HCT116 (cell line): ENCODE data around the gene RPUSD3. TPM values are rescaled to one million over a fixed set of nuclear protein-coding genes. Genes with fewer than 3 reads are reported as not detected.
"Not testable (repeated sequence)": the region's sequence is repeated elsewhere in the genome, so short reads cannot be mapped to it uniquely, and the experiment has no call there.

Experiments used
- ATAC-seq: fragments of 200-7000 bp; cut with Tn5 transposase; 2 replicates; pipeline ENCODE4 v1.9.1; 2020; ENCODE audit warnings: mild to moderate bottlenecking, moderate library complexity
- BruUV-seq: library from RNA; stranded (reverse); fragments of 400-500 nt; replicated peaks from 2 replicates; lab custom pipeline; 2021; lab: Mats Ljungman, UMichigan
- CTCF ChIA-PET: fragments of 300-600 bp; sonication (Branson Sonifier 250); formaldehyde crosslinking; loops from one replicate; lab custom pipeline; 2021; ENCODE audit warnings: antibody characterized with exemption; lab: Charles Lee
- POLR2A ChIA-PET: fragments of 300-600, 350-600 bp; sonication (Branson Sonifier 250); formaldehyde crosslinking; loops from one replicate; lab custom pipeline; 2021; ENCODE audit warnings: antibody characterized with exemption; lab: Charles Lee
- RAD21 ChIA-PET, 2 experiments: fragments of 300-600 bp; sonication (Branson Sonifier 250); formaldehyde crosslinking; loops; one replicate each; lab custom pipeline; 2023; ENCODE audit warnings: low total read pairs in 2 of 2; ENCODE audit not compliant: uncharacterized antibody in 2 of 2, unreplicated experiment in 2 of 2, low non-redundant PET in 1 of 2; lab: Charles Lee
- DNase-seq: peaks from one replicate; pipeline ENCODE4 v3.0.0-alpha.2; 2010; ENCODE audit warnings: low read depth, low spot score
- H2AFZ ChIP-seq: fragments of 200-600 bp; shearing (Covaris generic), sonication (generic); 2 replicates; pipeline ENCODE4 v1.6.1; 2017; ENCODE audit warnings: low read depth, mixed run types, mixed read lengths, antibody characterized with exemption, low read length; ENCODE audit not compliant: poor library complexity, severe bottlenecking
- H3K27ac ChIP-seq: 2 replicates; pipeline ENCODE4 v1.5.1; 2012; ENCODE audit warnings: low read depth, low read length
- H3K27me3 ChIP-seq: fragments of 200-600 bp; sonication (generic); 2 replicates; pipeline ENCODE4 v1.6.1; 2016; ENCODE audit warnings: mixed run types, low read length, mixed read lengths; ENCODE audit not compliant: insufficient read depth
- H3K36me3 ChIP-seq, 2 experiments: fragments of 200-500 bp in 1 of 2; fragments of 200-600 bp in 1 of 2; sonication (Bioruptor generic) in 1 of 2; sonication (generic) in 1 of 2; 2 replicates each; pipeline versions ENCODE4 v1.5.1 to v1.6.1; 2014 to 2016; ENCODE audit warnings: low read length in 2 of 2, inconsistent platforms in 1 of 2, mixed read lengths in 1 of 2, mixed run types in 1 of 2; ENCODE audit not compliant: insufficient read depth in 2 of 2, control insufficient read depth in 1 of 2
- H3K4me1 ChIP-seq, 2 experiments: fragments of 200-600 bp in 1 of 2; sonication (generic) in 1 of 2; 2 replicates each; pipeline versions ENCODE4 v1.5.1 to v1.6.1; 2012 to 2017; ENCODE audit warnings: low read length in 2 of 2, inconsistent platforms in 1 of 2, mild to moderate bottlenecking in 1 of 2, mixed read lengths in 1 of 2, mixed run types in 1 of 2, moderate library complexity in 1 of 2; ENCODE audit not compliant: insufficient read depth in 2 of 2, control insufficient read depth in 1 of 2
- H3K4me2 ChIP-seq: fragments of 200-600 bp; sonication (generic); 2 replicates; pipeline ENCODE4 v1.6.1; 2017; ENCODE audit warnings: mixed run types, low read length, mixed read lengths
- H3K4me3 ChIP-seq, 2 experiments: fragments of 200-600 bp in 1 of 2; sonication (generic) in 1 of 2; replicated peaks in 1 of 2; 2 replicates each; pipeline ENCODE4 v1.5.1; 2011 to 2016; ENCODE audit warnings: low read length in 2 of 2, control low read depth in 1 of 2, low read depth in 1 of 2, mild to moderate bottlenecking in 1 of 2, mixed read lengths in 1 of 2, mixed run types in 1 of 2
- H3K79me2 ChIP-seq: fragments of 200-600 bp; sonication (generic); 2 replicates; pipeline ENCODE4 v1.6.1; 2017; ENCODE audit warnings: mild to moderate bottlenecking, mixed run types, low read length, moderate library complexity, mixed read lengths; ENCODE audit not compliant: insufficient read depth
- H3K9ac ChIP-seq: fragments of 200-600 bp; sonication (generic); 2 replicates; pipeline ENCODE4 v1.6.1; 2016; ENCODE audit warnings: low read length, mixed read lengths
- H3K9me2 ChIP-seq: fragments of 200-600 bp; sonication (generic), shearing (Covaris generic); 2 replicates; pipeline ENCODE4 v1.6.1; 2017; ENCODE audit warnings: mixed run types, mild to moderate bottlenecking, moderate library complexity; ENCODE audit not compliant: insufficient read depth
- H3K9me3 ChIP-seq, 2 experiments: fragments of 200-500 bp in 1 of 2; fragments of 200-600 bp in 1 of 2; sonication (Bioruptor generic) in 1 of 2; sonication (generic) in 1 of 2; 2 replicates each; pipeline ENCODE4 v1.6.1; 2014 to 2017; ENCODE audit warnings: low read length in 2 of 2, mixed read lengths in 2 of 2, inconsistent platforms in 1 of 2, low read depth in 1 of 2, mild to moderate bottlenecking in 1 of 2, mixed run types in 1 of 2, moderate library complexity in 1 of 2; ENCODE audit not compliant: control insufficient read depth in 1 of 2, insufficient read depth in 1 of 2
- H4K20me1 ChIP-seq: fragments of 200-600 bp; sonication (generic), shearing (Covaris generic); 2 replicates; pipeline ENCODE4 v1.6.1; 2017; ENCODE audit warnings: mixed run types, mild to moderate bottlenecking, moderate library complexity; ENCODE audit not compliant: insufficient read depth
- CBX3 ChIP-seq: IDR thresholded peaks from 2 replicates; pipeline ENCODE4 v1.6.1; 2012; ENCODE audit warnings: low read depth
- CEBPB ChIP-seq: IDR thresholded peaks from 2 replicates; pipeline ENCODE4 v1.6.1; 2012; ENCODE audit warnings: low read depth
- ELF1 ChIP-seq: IDR thresholded peaks from 2 replicates; pipeline ENCODE4 v1.6.1; 2012; ENCODE audit warnings: low read depth, borderline replicate concordance
- EZH2 ChIP-seq: fragments of 200-600 bp; sonication (generic); IDR thresholded peaks from 2 replicates; pipeline ENCODE4 v1.6.1; 2017; ENCODE audit warnings: antibody characterized with exemption, mixed run types
- JUND ChIP-seq: IDR thresholded peaks from 2 replicates; pipeline ENCODE4 v1.6.1; 2012
- MAX ChIP-seq: IDR thresholded peaks from 2 replicates; pipeline ENCODE4 v1.6.1; 2012
- POLR2A ChIP-seq: IDR thresholded peaks from 2 replicates; pipeline ENCODE4 v1.7.0; 2011; ENCODE audit warnings: borderline replicate concordance; ENCODE audit not compliant: insufficient read depth, insufficient read length; ENCODE audit errors: extremely low read depth
- RAD21 ChIP-seq: IDR thresholded peaks from 2 replicates; pipeline ENCODE4 v1.6.1; 2012; ENCODE audit warnings: low read depth, mild to moderate bottlenecking
- REST ChIP-seq: IDR thresholded peaks from 2 replicates; pipeline ENCODE4 v1.6.1; 2012; ENCODE audit warnings: low read depth
- SIN3A ChIP-seq: IDR thresholded peaks from 2 replicates; pipeline ENCODE4 v1.6.1; 2012; ENCODE audit warnings: low read depth
- SRF ChIP-seq: IDR thresholded peaks from 2 replicates; pipeline ENCODE4 v1.6.1; 2012; ENCODE audit warnings: low read depth
- YY1 ChIP-seq: IDR thresholded peaks from 2 replicates; pipeline ENCODE4 v1.6.1; 2011; ENCODE audit warnings: low read length, low read depth, moderate library complexity, mild to moderate bottlenecking; ENCODE audit not compliant: insufficient replicate concordance; ENCODE audit errors: extremely low read depth
- ZNF274 ChIP-seq: fragments of 200-500 bp; sonication (Bioruptor generic); IDR thresholded peaks from 2 replicates; pipeline ENCODE4 v1.6.1; 2014; ENCODE audit warnings: mild to moderate bottlenecking, low read depth, low read length, inconsistent platforms
- intact Hi-C: fragments of 100-400 bp; cut with micrococcal nuclease; formaldehyde crosslinking; loops from 2 replicates; pipeline ENCODE4 v1.10.0; 2022
- total RNA-seq: library from RNA; stranded (reverse); gene quantifications from one replicate; pipeline ENCODE4 v1.2.1, GENCODE V29; 2021; ENCODE audit not compliant: unreplicated experiment

The RPUSD3 gene
- total RNA-seq, 1 experiment from 2014 or later, result 58.0 TPM

DNA sequence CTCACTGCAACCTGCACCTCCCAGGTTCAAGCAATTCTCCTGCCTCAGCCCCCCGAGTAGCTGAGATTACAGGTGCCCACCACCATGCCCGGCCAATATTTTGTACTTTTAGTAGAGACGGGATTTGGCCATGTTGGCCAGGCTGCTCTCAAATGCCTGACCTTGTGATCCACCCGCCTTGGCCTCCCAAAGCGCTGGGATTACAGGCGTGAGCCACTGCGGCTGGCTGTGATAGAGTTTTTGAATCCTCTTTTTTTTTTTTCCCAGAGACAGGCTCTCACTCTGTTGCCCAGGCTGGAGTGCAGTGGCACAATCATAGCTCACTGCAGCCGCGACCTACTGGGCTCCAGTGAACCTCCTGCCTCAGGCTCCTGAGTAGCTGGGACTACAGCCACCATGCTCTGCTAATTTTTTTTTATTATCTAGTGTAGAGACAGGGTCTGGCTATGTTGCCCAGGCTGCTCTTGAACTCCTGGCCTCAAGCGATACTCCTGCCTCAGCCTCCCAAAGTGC is 21.4 kb upstream of the RPUSD3 start:
- H3K27me3 ChIP-seq, DNase-seq, H3K4me3 ChIP-seq, POLR2A ChIA-PET, H2AFZ ChIP-seq, CTCF ChIA-PET, RAD21 ChIA-PET, H3K4me2 ChIP-seq, ATAC-seq, BruUV-seq, H4K20me1 ChIP-seq, H3K9me2 ChIP-seq, H3K36me3 ChIP-seq, intact Hi-C loops, H3K9me3 ChIP-seq, H3K79me2 ChIP-seq, H3K9ac ChIP-seq, H3K27ac ChIP-seq: not testable (repeated sequence)
- peaks cover 0 to 11% of the 10 kb centered on the region in 2 experiments; a peak in 1 of 4 replicates for H3K4me1 ChIP-seq

DNA sequence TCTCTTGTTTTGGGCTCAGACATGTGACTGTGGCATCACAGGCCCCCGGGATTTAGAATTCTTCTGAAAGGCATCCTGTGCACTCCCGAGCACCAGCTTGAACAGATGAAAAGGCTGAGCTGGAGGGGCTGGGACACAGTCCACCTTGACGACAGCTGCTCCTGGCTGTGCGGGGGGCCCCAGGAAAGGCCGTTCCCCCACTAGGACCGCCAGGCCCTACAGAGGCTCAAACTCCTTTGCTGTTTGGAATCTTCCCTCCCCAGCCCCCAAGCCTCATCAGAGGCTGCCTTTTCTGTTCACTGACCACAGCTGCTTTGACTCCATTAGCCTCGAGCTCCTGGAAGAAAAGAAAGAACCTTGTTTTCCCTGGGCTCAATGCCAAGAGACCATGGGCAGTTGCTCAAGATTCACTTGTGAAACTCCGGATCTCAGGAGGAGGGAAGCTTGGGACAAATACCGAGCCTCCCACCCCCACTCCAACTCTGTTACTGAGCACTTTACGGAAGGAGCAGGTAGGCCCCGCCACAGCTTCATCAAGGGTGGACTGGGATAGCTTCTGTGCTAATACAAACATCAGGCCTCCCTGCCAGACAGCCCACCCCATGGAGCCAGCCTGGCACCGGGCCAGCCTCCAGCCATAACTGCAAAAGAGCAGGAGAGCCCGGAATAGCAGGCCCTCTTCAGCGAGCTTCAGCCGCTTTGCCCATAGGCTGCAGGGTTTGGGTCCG is 20.6 kb upstream of the RPUSD3 start:
- ChIA-PET CTCF (no interaction called here), RAD21 (interaction anchor here in 1 of 2 experiments (0.6 kb wide), 1 partner anchor 12 kb away, joined by 11 read pairs; no protein-coding TSS in a partner anchor), POLR2A (no interaction called here)
- H4K20me1 ChIP-seq, result no peaks in the 10 kb centered on the region
- no TSS peak for BruUV-seq
- H2AFZ ChIP-seq, result no peak overlapping the region
- H3K9me2 ChIP-seq, result no peaks in the 10 kb centered on the region
- H3K4me2 ChIP-seq, result no peak overlapping the region
- TF ChIP-seq POLR2A (no peak), RAD21 (no peak), CEBPB (no peak), SIN3A (no peak), SRF (no peak), JUND (no peak), MAX (no peak), EZH2 (no peak), ELF1 (no peak), CBX3 (no peak), ZNF274 (no peak), REST (no peak), YY1 (no peak)
- peaks cover 0 to 11% of the 10 kb centered on the region in 2 experiments; a peak in 1 of 4 replicates for H3K4me1 ChIP-seq
- H3K4me3 ChIP-seq, result no peak overlapping the region
- H3K79me2 ChIP-seq, result no peaks in the 10 kb centered on the region
- ATAC-seq (no peak), DNase-seq (no peak)
- H3K27ac ChIP-seq, result no peak overlapping the region
- H3K9ac ChIP-seq, result no peak overlapping the region
- H3K36me3 ChIP-seq, result no peaks in the 10 kb centered on the region
- H3K27me3 ChIP-seq, result no peaks in the 10 kb centered on the region
- no peaks in the 10 kb centered on the region for H3K9me3 ChIP-seq
- intact Hi-C loops, result no loop called here
